ENCODE data around the gene KCNN2.

Gene KCNN2

GRCh38 chr5:114362197-114362976, 517 bp downstream of the KCNN2 start:
- Histone ChIP-seq H3K9me3 (peaks cover 33% of the 10 kb centered on the region), H3K4me2 (no peak overlapping the region), H3K4me3 (no peak overlapping the region), H3K4me1 (no peaks in the 10 kb centered on the region), H3K27ac (no peak overlapping the region), H3K27me3 (no peaks in the 10 kb centered on the region), H3K9ac (no peak overlapping the region), H4K20me1 (no peaks in the 10 kb centered on the region), H3K36me3 (no peaks in the 10 kb centered on the region)
- no peak for TF ChIP-seq Cebpa-rat (IDR thresholded peaks at IDR 0.05)

GRCh38 chr5:114362977-114363761, 1.3 kb downstream of the KCNN2 start:
- Histone ChIP-seq H3K4me1 (no peaks in the 10 kb centered on the region), H3K9me3 (peaks cover 33% of the 10 kb centered on the region), H3K27ac (no peak overlapping the region), H3K9ac (no peak overlapping the region), H3K36me3 (no peaks in the 10 kb centered on the region), H3K4me3 (no peak overlapping the region), H4K20me1 (no peaks in the 10 kb centered on the region), H3K4me2 (no peak overlapping the region), H3K27me3 (no peaks in the 10 kb centered on the region)
- no peak for TF ChIP-seq Cebpa-rat (IDR thresholded peaks at IDR 0.05)

GRCh38 chr5:114363837-114364236, 2.0 kb downstream of the KCNN2 start:
- Histone ChIP-seq H3K36me3 (no peaks in the 10 kb centered on the region), H3K27me3 (no peaks in the 10 kb centered on the region), H3K4me2 (no peak overlapping the region), H3K4me3 (no peak overlapping the region), H3K27ac (no peak overlapping the region), H4K20me1 (no peaks in the 10 kb centered on the region), H3K4me1 (no peaks in the 10 kb centered on the region), H3K9ac (no peak overlapping the region), H3K9me3 (peaks cover 33% of the 10 kb centered on the region)
- TF ChIP-seq Cebpa-rat (IDR thresholded peaks at IDR 0.05) = no peak

GRCh38 chr5:114367029-114367428, 5.2 kb downstream of the KCNN2 start:
- H3K4me3 ChIP-seq = no peak overlapping the region
- H3K27ac ChIP-seq = no peak overlapping the region
- H3K9me3 ChIP-seq = peaks cover 20% of the 10 kb centered on the region
- H3K27me3 ChIP-seq = no peaks in the 10 kb centered on the region
- H3K36me3 ChIP-seq = no peaks in the 10 kb centered on the region
- H3K9ac ChIP-seq = no peak overlapping the region
- H3K4me1 ChIP-seq = no peaks in the 10 kb centered on the region
- H4K20me1 ChIP-seq = no peaks in the 10 kb centered on the region
- TF ChIP-seq Cebpa-rat (IDR thresholded peaks at IDR 0.05) = no peak
- H3K4me2 ChIP-seq = no peak overlapping the region

GRCh38 chr5:114369680-114370417, 8.0 kb downstream of the KCNN2 start:
- no peak overlapping the region for H3K4me3 ChIP-seq
- no peak for TF ChIP-seq Cebpa-rat (IDR thresholded peaks at IDR 0.05)

GRCh38 chr5:114377050-114377844, 15.4 kb downstream of the KCNN2 start:
- Histone ChIP-seq H4K20me1 (no peaks in the 10 kb centered on the region), H3K36me3 (no peaks in the 10 kb centered on the region), H3K27me3 (no peaks in the 10 kb centered on the region), H3K9ac (no peak overlapping the region), H3K4me1 (no peaks in the 10 kb centered on the region), H3K9me3 (no peaks in the 10 kb centered on the region), H3K4me3 (no peak overlapping the region), H3K4me2 (no peak overlapping the region), H3K27ac (no peak overlapping the region)
- no peak for TF ChIP-seq Cebpa-rat (IDR thresholded peaks at IDR 0.05)

More at GRCh38 chr5:114369680-114370417, 8.0 kb downstream of the KCNN2 start:
- Histone ChIP-seq H3K27ac (no peak overlapping the region), H3K9me3 (no peaks in the 10 kb centered on the region), H3K36me3 (no peaks in the 10 kb centered on the region), H3K4me2 (peak overlapping the region; percentile 11), H3K27me3 (no peaks in the 10 kb centered on the region), H3K4me1 (no peaks in the 10 kb centered on the region), H3K9ac (no peak overlapping the region), H4K20me1 (no peaks in the 10 kb centered on the region)

- no peaks in the 10 kb centered on the region for H3K4me1 ChIP-seq
- no peak overlapping the region for H3K4me2 ChIP-seq
- no peak for TF ChIP-seq Cebpa-rat (IDR thresholded peaks at IDR 0.05)
- no peaks in the 10 kb centered on the region for H3K36me3 ChIP-seq
- no peaks in the 10 kb centered on the region for H3K27me3 ChIP-seq
- no peak overlapping the region for H3K27ac ChIP-seq
- H3K4me3 ChIP-seq = no peak overlapping the region
- H3K9ac ChIP-seq = no peak overlapping the region
- H3K9me3 ChIP-seq = no peaks in the 10 kb centered on the region
- H4K20me1 ChIP-seq = no peaks in the 10 kb centered on the region
Measured at GRCh38 chr5:114377946-114378345, 16.1 kb downstream of the KCNN2 start.

GRCh38 chr5:114380721-114381120, 18.9 kb downstream of the KCNN2 start:
- Histone ChIP-seq H3K4me1 (no peaks in the 10 kb centered on the region), H3K27ac (no peak overlapping the region), H3K4me2 (no peak overlapping the region), H3K27me3 (no peaks in the 10 kb centered on the region), H4K20me1 (no peaks in the 10 kb centered on the region), H3K36me3 (no peaks in the 10 kb centered on the region), H3K4me3 (no peak overlapping the region), H3K9me3 (no peaks in the 10 kb centered on the region), H3K9ac (no peak overlapping the region)
- no peak for TF ChIP-seq Cebpa-rat (IDR thresholded peaks at IDR 0.05)

GRCh38 chr5:114387433-114387832, 25.6 kb downstream of the KCNN2 start:
- no peak overlapping the region for H3K4me3 ChIP-seq
- no peak overlapping the region for H3K27ac ChIP-seq
- H3K27me3 ChIP-seq = no peaks in the 10 kb centered on the region
- TF ChIP-seq Cebpa-rat (IDR thresholded peaks at IDR 0.05) = no peak
- H4K20me1 ChIP-seq = no peaks in the 10 kb centered on the region
- H3K4me2 ChIP-seq = no peak overlapping the region
- H3K36me3 ChIP-seq = no peaks in the 10 kb centered on the region
- no peaks in the 10 kb centered on the region for H3K9me3 ChIP-seq
- no peaks in the 10 kb centered on the region for H3K4me1 ChIP-seq
- no peak overlapping the region for H3K9ac ChIP-seq
